Endothelial cell of umbilical vein (primary cell): ENCODE results near the gene RPP38.

Experiments
- CTCF ChIP-seq, 2 donors: IDR thresholded peaks; 1 replicate in 1 of 2; 2 replicates in 1 of 2; pipeline ENCODE4 v1.5.1; 2011; ENCODE audit warnings: low read length in 2 of 2, mild to moderate bottlenecking in 2 of 2, moderate library complexity in 2 of 2, control low read depth in 1 of 2, inconsistent platforms in 1 of 2, low read depth in 1 of 2; ENCODE audit not compliant: insufficient read depth in 1 of 2; ENCODE audit errors: extremely low read depth in 1 of 2
- EZH2 ChIP-seq: IDR thresholded peaks from 2 replicates; pipeline ENCODE4 v1.6.1; 2012; ENCODE audit warnings: borderline replicate concordance, low read depth, mild to moderate bottlenecking, moderate library complexity, low read length, inconsistent platforms; ENCODE audit not compliant: severe bottlenecking
- JUN ChIP-seq: IDR thresholded peaks from 2 replicates; pipeline ENCODE4 v1.6.1; 2011; ENCODE audit warnings: borderline replicate concordance, low read depth; ENCODE audit not compliant: insufficient read length, insufficient read depth
- MAX ChIP-seq: IDR thresholded peaks from 2 replicates; pipeline ENCODE4 v1.6.1; 2011; ENCODE audit not compliant: insufficient read depth, insufficient read length
- POLR2A ChIP-seq: IDR thresholded peaks from 2 replicates; pipeline ENCODE4 v1.6.1; 2012; ENCODE audit warnings: low read depth, mild to moderate bottlenecking, control low read depth, low read length

GRCh38 chr10:15123749-15124184 is 26.6 kb downstream of the RPP38 start:
- TF ChIP-seq MAX, result no peak
- TF ChIP-seq CTCF (IDR thresholded peaks at IDR 0.05; ENCODE audit: extremely low read depth in 1 of 2, insufficient read depth in 1 of 2, low read depth in 1 of 2, low read length in 2 of 2), result no peak
- no peak for TF ChIP-seq EZH2
- TF ChIP-seq POLR2A, result no peak
- no peak for TF ChIP-seq JUN
